ENCODE data around the gene INPP1.
A peak's percentile ranks its signal among the peaks of the same experiment; 100 is the strongest.
"Not testable (repeated sequence)": the region's sequence is repeated elsewhere in the genome, so short reads cannot be mapped to it uniquely, and the experiment has no call there.

Gene INPP1

DNA sequence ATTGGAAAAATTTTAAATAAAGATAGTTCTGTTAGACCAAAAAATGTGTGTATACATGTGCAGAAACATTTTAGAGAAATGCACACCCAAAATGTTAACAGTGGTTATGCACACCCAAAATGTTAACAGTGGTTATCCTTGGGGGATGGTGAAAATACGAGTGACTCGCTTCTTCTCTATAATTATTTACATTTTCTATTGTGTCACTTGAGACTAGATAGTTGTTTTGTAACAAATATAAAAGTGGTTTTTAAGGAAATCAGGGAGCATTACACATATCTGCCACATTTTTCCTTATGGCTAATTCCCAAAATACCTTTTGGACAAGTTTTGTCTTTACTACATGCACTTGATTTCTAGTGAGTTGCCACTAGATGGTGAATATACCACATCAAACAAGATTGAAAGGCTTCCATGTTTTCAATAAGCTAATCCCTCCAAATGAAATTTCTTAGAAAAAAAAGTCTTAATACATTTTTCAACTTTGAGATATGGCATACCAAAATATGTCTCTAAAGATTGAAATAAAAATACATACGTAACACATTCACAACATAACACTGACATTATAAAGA is 14.7 kb upstream of the INPP1 start:
- DNase-seq (ENCODE audit: low read depth): no peak
- H3K4me3 ChIP-seq (ENCODE audit: low read depth, low read length): no peak overlapping the region

DNA sequence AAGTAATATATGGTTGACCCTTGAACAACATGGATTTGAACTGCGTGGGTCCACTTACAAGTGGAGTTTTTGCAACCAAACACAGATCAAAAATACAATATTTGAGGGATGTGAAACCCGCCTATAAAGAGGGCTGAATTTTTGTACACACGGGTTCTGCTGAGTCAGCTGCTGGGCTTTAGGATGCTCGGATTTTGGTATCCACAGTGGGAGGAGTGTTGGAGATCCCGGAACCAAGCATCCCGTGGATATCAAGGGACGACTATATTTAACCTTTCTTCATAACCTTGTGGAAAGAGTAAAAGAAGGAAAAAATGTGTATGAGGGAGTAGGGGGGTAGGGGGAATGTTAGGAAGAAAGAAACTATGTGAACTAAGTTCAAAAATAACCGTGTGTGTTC is 10.0 kb upstream of the INPP1 start:
- H3K4me3 ChIP-seq (ENCODE audit: low read depth, low read length): no peak overlapping the region

DNA sequence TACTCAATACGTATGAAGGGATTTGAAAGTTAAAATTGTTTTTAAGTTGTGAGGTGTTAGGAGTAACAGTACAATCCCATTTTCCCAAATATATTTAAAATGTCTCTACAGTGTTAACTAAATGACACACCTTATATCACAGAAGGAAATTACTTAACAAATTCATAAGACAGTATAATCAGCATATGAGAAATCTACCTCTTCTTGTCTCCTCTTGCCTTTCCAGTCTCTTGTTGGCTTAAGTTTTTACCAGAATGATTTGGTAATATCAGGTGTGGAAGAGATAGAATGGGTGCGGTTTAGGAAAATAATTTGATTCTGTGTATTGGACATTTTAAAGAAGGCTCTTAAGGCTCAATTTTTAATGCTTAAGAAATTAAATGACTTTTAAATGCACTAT is 9.5 kb upstream of the INPP1 start:
- DNase-seq (ENCODE audit: low read depth): no peak
- H3K4me3 ChIP-seq (ENCODE audit: low read depth, low read length): no peak overlapping the region

More for the DNA sequence above, 10.0 kb upstream of the INPP1 start:
- DNase-seq (ENCODE audit: low read depth): no peak

DNA sequence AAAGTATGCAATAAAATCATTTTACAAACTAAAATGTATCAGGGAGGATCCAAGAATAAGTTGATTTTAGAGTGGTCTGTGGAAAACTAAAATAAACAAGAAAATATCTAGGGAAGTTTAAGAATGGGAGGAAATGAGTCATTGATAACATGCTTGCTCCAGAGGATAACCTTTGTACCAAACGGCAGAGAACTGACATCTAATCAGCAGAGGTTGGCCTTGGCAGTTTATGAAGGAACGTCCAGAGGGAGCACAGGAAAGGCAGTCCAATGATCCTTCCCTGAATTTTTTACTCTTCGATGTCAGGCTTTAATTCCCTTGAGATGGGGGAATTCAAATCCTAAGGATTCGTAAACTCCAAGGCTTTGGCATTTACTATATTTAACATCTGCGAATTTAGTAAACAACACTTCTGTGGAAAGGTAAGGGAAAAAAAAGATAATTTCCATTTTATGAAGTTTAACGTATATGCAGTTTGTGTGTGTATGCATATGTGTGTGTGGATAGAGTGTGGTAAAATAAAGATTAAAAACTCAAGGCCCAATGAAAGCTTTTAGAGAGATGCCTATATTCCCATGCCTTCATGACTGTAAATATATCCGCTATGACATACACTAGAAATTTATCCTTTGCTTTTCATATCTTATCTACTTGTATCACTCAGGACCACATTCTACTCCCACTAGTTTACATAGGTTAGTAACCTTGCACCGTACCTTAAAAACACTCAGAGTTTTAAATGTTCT is 8.7 kb upstream of the INPP1 start:
- no peak overlapping the region for H3K4me3 ChIP-seq (ENCODE audit: low read depth, low read length)
- DNase-seq (ENCODE audit: low read depth): no peak

DNA sequence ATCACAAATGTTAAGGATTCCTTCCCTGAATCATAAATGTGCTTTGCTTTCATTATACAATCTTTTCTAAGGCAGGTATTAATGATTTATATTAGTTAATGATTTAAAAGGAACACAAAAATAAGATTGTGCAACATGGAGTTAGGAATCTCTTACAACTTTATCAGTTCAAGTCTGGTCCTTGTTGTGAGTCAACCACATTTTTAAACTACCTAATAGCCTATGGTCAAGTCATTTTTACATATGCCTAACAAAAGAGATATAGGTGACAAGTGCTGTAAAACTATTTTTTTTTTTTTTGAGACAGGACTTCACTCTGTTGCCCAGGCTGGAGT is 8.2 kb upstream of the INPP1 start:
- DNase-seq (ENCODE audit: low read depth): no peak
- no peak overlapping the region for H3K4me3 ChIP-seq (ENCODE audit: low read depth, low read length)

DNA sequence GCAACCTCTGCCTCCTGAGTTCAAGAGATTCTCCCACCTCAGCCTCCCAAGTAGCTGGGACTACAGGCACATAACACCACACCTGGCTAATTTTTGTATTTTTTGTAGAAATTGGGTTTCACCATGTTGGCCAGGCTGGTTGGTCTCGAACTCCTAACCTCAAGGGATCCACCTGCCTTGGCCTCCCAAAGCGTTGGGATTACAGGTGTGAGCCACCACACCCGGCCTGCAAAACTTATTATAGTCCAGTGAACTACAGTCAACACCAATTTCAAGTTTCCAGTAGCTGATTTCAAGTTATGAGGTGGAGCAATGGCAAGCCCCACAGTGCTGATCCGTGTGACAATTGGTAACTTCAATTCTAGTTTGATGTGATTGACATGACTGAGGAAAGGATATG is 7.8 kb upstream of the INPP1 start:
- not testable (repeated sequence) for DNase-seq (ENCODE audit: low read depth); H3K4me3 ChIP-seq (ENCODE audit: low read depth, low read length)

DNA sequence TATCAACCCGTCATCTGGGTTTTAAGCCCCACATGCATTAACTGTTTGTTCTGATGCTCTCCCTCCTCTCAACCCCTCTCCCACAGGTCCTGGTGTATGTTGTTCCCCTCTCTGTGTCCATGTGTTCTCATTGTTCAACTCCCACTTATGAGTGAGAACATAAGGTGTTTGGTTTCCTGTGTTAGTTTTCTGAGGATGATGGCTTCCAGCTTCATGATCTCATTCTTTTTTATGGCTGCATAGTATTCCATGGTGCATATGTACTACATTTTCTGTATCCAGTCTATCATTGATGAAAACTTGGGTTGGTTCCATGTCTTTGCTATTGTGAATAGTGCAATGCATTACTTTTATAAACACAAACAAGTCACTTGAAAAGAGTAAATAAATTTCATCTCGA is 7.0 kb upstream of the INPP1 start:
- H3K4me3 ChIP-seq (ENCODE audit: low read depth, low read length): no peak overlapping the region
- DNase-seq (ENCODE audit: low read depth): no peak

DNA sequence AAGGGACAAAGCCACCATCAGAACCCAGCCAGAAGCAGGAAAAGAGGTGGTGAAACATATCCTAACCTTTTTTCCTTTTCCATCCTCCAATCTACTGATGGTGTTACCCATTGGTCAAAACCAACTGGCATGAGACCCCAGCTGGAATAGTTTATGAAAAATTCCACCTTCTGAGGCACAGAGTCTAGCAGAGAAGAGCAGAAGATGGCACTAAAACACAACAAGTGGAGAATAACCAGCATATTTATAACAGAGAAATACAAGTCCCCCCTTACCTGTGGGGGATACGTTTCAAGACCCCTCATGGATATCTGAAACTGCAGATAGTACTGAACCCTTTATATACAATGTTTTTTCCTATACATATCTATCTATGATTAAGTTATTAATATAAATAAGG is 4.9 kb upstream of the INPP1 start:
- DNase-seq (ENCODE audit: low read depth): no peak
- H3K4me3 ChIP-seq (ENCODE audit: low read depth, low read length): no peak overlapping the region

DNA sequence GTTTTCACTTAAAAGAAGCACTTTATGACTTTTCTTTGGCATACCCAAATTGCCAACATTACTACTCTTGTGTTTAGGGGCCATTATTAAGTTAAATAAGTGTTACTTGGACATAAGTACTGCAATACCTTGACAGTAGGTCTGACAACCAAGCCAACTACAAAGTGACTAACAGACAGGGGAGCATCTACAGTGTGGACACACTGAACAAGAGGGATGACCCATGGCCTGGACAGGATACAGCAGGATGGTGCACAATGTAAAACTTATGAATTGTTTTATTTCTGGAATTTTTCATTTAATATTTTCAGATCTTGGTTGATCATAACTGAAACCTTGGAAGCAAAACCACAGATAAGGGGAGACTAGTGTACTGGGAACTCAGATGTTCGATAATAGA is 4.0 kb upstream of the INPP1 start:
- H3K4me3 ChIP-seq (ENCODE audit: low read depth, low read length): no peak overlapping the region
- no peak for DNase-seq (ENCODE audit: low read depth)

DNA sequence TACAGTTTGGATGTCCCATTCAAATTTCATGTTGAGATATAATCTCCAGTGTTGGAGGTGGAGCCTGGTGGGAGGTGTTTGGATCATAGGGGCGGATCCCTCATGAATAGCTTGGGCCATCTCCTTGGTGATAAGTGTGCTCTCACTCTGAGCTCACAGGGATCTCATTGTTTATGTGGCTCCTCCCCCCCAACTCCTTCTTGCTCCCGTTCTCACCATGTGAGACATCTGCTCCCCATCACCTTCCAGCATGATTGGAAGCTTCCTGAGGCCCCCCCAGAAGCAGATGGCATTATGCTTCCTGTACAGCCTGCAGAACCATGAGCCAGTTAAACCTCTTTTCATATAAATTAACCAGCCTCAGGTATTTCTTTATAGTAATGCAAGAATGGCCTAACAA is 3.0 kb upstream of the INPP1 start:
- no peak overlapping the region for H3K4me3 ChIP-seq (ENCODE audit: low read depth, low read length)
- no peak for DNase-seq (ENCODE audit: low read depth)

DNA sequence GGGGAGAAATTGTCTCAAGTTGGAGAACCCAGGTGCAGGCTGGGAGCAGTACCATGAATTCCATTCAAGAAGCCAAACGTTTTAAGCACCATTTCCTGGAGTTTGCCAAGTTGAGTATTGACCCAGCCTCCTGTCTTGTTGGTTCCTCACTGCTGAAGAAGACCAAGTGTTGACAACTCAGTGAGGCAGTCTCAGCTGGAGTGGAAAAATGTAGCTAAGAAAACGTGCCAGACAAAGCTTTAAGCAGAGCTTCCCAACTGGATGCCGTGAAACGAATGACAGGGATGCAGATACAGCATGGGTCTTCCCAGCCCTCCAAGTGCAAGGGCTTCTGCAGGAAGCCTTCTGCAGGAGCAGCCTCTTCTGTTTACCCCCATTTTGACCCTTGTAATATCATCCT is 778 bp upstream of the INPP1 start:
- DNase-seq (ENCODE audit: low read depth): no peak
- H3K4me3 ChIP-seq (ENCODE audit: low read depth, low read length): no peak overlapping the region

DNA sequence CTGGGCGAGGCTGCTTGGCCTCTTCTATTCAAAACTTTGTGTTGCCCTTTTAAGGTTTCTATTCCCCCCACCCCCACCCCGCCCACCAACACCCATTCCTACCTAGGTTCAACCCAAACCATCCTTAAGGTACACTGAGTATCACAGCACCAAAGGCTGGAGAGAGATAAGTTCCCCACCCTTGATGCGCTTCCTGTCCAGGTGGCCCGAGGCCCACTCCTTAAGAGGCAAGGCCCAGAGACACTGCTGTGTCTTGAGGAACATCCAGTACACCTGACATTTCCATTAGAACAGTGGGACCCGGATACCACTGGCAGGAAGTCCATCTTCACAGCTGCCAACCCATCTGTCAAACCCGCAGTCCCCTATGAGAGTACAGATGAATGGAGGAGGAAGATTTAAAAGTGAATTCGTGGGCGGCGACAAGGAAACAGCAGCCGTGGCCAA is 277 bp upstream of the INPP1 start:
- no peak for DNase-seq (ENCODE audit: low read depth)
- H3K4me3 ChIP-seq (ENCODE audit: low read depth, low read length): peak overlapping the region; percentile 63

DNA sequence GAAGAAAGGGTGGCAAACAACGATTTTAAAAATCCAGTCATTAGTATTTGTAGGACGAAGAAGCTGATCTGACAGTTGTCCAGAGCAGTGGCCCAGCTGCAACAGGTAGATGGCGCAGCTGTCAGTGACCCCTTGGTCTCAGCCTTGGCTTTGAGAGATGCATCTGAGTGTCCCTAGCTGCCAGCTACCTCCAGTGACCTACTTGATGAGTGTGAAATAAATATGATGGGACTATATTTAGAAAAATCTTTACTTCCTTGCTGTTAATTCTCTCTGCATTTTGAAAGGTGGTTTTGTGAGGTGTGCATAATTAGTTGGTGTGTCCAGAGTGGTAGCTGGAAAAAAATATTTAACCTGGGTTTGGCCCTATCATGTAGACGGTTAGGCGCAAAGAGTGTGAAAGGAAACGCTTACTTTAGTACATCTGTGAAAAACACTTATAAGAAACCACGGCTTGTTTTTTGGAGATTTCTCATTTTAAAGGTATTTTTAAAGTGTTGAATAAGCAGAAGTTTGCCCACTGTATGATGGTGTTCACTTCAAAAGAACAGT is 963 bp downstream of the INPP1 start:
- no peak for DNase-seq (ENCODE audit: low read depth)
- peak overlapping the region; percentile 63 for H3K4me3 ChIP-seq (ENCODE audit: low read depth, low read length)

DNA sequence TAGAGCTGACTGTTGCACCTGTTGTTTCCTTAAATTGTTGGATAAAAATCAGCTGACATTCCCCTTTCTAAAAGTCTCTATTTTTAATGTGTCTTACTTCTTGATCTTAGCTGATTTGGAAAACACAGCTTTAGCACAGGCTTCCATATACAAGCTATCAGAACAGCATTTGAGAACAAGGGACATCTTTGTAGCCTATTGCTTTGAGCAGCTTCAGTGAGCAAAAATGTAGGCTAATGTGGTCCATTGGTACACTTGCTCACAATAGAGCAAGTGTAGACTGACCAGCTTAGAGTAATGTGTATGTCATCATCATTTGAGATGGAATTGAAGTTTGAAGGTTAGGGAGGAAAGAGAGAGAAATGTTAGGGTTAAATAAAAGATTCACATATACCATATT is 7.0 kb downstream of the INPP1 start:
- no peak overlapping the region for H3K4me3 ChIP-seq (ENCODE audit: low read depth, low read length)
- no peak for DNase-seq (ENCODE audit: low read depth)

DNA sequence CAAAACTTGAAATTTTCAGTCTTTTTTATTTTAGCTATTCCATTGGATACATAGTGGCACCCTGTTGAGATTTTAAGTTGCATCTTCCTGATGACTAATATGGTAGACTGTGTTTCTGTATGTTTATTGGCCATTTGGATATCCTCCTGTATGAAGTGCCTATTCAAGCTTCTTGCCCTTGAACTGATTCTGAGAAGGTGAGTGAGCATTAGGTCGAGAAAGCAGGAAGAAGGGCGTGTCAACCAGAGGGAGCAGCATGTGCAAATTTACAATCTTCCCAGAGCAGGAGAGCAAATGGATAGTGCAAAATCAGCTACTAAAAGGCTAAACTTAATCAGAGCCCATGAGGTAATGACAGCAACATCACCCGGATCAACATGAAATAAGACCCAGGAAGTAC is 8.6 kb downstream of the INPP1 start:
- no peak for DNase-seq (ENCODE audit: low read depth)
- H3K4me3 ChIP-seq (ENCODE audit: low read depth, low read length): no peak overlapping the region

DNA sequence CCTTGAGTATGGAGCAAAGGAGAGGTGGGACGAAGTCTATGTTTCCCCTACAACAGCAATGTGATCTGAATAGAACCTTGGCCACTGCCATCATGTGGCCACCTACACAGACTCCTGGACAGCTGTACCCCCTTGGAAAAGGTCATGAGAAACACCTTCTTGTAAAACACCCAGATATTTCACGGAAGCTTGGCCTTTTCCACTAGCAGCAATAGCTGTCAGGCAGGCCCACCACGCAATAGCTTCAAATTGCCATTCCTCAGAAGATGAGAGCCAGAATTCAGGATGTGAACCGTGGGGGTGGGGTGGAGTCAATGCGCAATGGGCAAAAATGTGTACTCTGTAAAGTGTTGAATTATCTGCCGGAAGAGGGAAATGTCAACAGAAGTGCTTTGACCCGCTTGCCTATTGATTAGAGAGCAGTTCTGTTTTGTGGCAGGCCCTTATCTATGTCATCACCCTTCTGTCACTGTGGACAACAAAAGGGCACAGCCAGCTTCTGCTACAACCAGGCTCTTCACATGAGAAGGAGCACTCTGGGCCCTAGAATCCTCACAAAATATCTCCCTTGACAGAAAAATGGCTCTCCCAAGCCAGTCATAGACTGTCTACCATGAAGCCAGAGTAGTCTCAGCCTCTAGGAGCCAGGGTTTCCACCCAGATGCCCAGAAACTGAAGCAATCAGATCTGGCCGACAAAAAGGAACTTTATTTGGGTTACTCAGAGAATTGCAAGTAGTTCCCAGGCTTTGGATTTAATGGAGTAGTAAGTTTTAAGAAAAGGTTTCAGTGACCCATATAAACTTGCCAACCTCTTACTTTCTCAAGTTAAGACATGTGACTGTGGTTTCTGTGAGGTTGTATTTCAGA is 9.5 kb downstream of the INPP1 start:
- H3K4me3 ChIP-seq (ENCODE audit: low read depth, low read length): no peak overlapping the region
- DNase-seq (ENCODE audit: low read depth): no peak

DNA sequence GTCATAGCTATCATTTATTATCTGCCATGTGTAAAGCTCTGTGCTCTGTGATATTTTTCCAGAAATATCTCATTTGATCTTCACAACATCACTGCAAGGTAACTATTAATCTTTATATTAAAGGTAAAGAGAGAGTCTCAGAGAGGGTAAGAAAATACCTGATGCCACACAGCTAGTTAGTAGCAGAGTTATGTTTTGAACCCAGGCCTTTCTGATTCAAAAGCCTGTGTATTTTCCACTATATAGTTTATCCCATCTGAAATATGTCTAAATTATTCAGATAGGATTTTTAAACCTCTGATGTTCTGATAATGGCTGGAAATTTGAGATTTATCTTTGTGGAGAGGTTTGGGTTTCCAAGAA is 10.1 kb downstream of the INPP1 start:
- no peak overlapping the region for H3K4me3 ChIP-seq (ENCODE audit: low read depth, low read length)
- DNase-seq (ENCODE audit: low read depth): no peak

DNA sequence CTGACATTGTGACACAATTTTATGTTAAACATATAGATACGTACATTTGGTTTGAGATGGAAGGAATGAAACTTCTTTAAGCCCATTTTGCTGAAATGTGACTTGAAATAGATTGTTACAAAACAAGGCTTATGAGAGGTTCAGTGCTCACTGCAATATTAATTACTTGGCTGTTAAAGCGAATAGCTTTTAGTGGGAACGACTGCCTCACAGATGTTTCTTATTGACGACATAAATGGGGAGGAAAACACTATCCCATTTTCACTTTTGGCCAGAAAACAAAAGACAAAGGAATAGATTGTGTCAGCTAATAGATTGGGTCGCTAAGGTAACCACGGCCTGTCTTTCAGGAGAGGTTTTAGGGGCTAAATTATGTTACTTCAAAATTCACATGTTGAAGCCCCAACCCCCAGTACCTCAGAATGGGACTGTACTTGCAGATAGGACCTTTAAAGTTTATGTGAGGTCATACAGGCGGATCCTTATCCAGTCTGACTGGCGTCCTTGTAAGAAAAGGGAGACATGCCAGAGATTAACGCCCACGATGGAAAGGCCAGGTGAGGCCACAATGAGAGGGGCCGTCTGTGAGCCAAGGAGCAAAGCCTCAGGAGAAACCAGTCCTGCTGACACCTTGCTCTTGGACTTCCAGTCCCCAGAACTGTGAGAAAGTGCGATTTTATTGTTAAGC is 10.8 kb downstream of the INPP1 start:
- no peak for DNase-seq (ENCODE audit: low read depth)
- no peak overlapping the region for H3K4me3 ChIP-seq (ENCODE audit: low read depth, low read length)

DNA sequence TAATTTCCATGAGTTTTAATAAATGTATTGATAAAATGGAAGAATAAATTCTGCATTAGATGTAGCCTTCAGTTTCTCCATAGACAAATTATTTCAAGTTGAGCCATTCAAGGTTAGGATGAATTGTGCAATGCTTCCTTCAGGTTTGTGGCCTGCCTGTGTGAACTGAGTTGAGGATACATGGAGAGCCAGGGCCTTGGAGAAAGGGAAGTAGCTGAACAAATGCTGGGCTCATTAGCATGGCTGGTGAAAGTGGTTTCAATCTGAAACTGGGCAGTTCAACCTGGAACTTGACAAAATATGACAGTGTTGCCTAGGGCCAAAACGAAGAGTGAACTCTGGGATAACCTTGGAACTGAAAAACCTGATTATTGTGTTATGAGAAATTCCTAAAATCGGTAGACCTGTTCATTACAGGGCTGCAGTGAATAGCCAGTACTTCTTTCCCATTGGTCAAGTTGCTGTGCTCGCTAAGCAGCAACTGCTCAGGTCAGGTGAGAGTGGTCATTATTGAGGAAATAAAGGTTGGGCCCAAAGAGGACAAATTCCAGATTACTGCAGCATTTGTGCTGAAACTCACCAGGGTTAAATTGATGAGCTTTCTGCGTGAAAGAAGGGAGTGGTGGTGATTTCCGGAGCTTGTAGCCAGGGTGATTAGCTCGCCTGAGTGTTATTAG is 12.7 kb downstream of the INPP1 start:
- no peak for DNase-seq (ENCODE audit: low read depth)
- no peak overlapping the region for H3K4me3 ChIP-seq (ENCODE audit: low read depth, low read length)
